ENCODE data around the gene CDCP1.
A peak's percentile ranks its signal among the peaks of the same experiment; 100 is the strongest.

CDCP1 gene

GRCh38 chr3:45145681-45146614, at the start of gene CDCP1:
Gene CDCP1, minus strand, starts transcription at chr3:45146378. Its CDS starts 91 bp downstream, at chr3:45146287.
- no peak for DNase-seq

GRCh38 chr3:45194791-45195190, 48.6 kb upstream of the CDCP1 start:
- DNase-seq = no peak

- DNase-seq = no peak
Observed at GRCh38 chr3:45191924-45192417, 45.8 kb upstream of the CDCP1 start.

- no peak for DNase-seq
Observed at GRCh38 chr3:45191424-45191823, 45.2 kb upstream of the CDCP1 start.

- DNase-seq = no peak
Observed at GRCh38 chr3:45188719-45189659, 42.8 kb upstream of the CDCP1 start.

GRCh38 chr3:45187694-45188141, 41.5 kb upstream of the CDCP1 start:
- DNase-seq = peak; percentile 42

- DNase-seq = no peak
Observed at GRCh38 chr3:45186871-45187270, 40.7 kb upstream of the CDCP1 start.

- DNase-seq = no peak
Observed at GRCh38 chr3:45185461-45185860, 39.3 kb upstream of the CDCP1 start.

GRCh38 chr3:45185052-45185451, 38.9 kb upstream of the CDCP1 start:
- DNase-seq = no peak

GRCh38 chr3:45183872-45184262, 37.7 kb upstream of the CDCP1 start:
- DNase-seq = no peak

GRCh38 chr3:45182915-45183871, 37.0 kb upstream of the CDCP1 start:
- no peak for DNase-seq

GRCh38 chr3:45181496-45181895, 35.3 kb upstream of the CDCP1 start:
- no peak for DNase-seq

GRCh38 chr3:45180899-45181298, 34.7 kb upstream of the CDCP1 start:
- no peak for DNase-seq

- DNase-seq = no peak
Observed at GRCh38 chr3:45180051-45180450, 33.9 kb upstream of the CDCP1 start.

GRCh38 chr3:45179163-45179562, 33.0 kb upstream of the CDCP1 start:
- no peak for DNase-seq

- no peak for DNase-seq
Observed at GRCh38 chr3:45178183-45179023, 32.2 kb upstream of the CDCP1 start.

- no peak for DNase-seq
Observed at GRCh38 chr3:45176912-45177311, 30.7 kb upstream of the CDCP1 start.

GRCh38 chr3:45174234-45174633, 28.1 kb upstream of the CDCP1 start:
- DNase-seq = no peak

- DNase-seq = no peak
Observed at GRCh38 chr3:45173776-45174175, 27.6 kb upstream of the CDCP1 start.

- no peak for DNase-seq
Observed at GRCh38 chr3:45171283-45171682, 25.1 kb upstream of the CDCP1 start.

- no peak for DNase-seq
Observed at GRCh38 chr3:45170096-45170495, 23.9 kb upstream of the CDCP1 start.
